Tibial artery (tissue), 4 donors: ENCODE results near the gene SARDH.
A peak's percentile ranks its signal among the peaks of the same experiment; 100 is the strongest.

Source experiments
- DNase-seq, 2 donors: peaks; one replicate each; pipeline ENCODE4 v3.0.0-alpha.2; 2019
- H3K27ac ChIP-seq, 2 donors: fragments of 200-600 bp; sonication (generic) in 1 of 2; 1 replicate in 1 of 2; 2 replicates in 1 of 2; pipeline ENCODE4 v1.5.1; 2018 to 2019; ENCODE audit warnings: mild to moderate bottlenecking in 1 of 2
- H3K27me3 ChIP-seq, 2 donors: fragments of 200-600 bp; sonication (generic) in 1 of 2; one replicate each; pipeline versions ENCODE4 v1.5.1 to v1.6.0; 2016 to 2019
- H3K36me3 ChIP-seq, 3 donors: fragments of 200-600 bp; sonication (generic) in 2 of 3; one replicate each; pipeline ENCODE4 v1.5.1; 2016 to 2019; ENCODE audit warnings: mild to moderate bottlenecking in 2 of 3
- H3K4me1 ChIP-seq, 4 donors: fragments of 200-600 bp; sonication (generic) in 2 of 4; 1 replicate in 3 of 4; 2 replicates in 1 of 4; pipeline ENCODE4 v1.5.1; 2016 to 2019
- H3K4me3 ChIP-seq, 2 donors: fragments of 200-600 bp; sonication (generic) in 1 of 2; 1 replicate in 1 of 2; 2 replicates in 1 of 2; pipeline ENCODE4 v1.5.1; 2018 to 2019; ENCODE audit warnings: mild to moderate bottlenecking in 2 of 2
- H3K9me3 ChIP-seq, 3 donors: fragments of 200-600 bp; sonication (generic) in 1 of 3; one replicate each; pipeline ENCODE4 v1.5.1; 2016 to 2019
- CTCF ChIP-seq, 2 experiments: fragments of 200-600 bp in 1 of 2; fragments of 450-650 bp in 1 of 2; IDR thresholded peaks; one replicate each; pipeline ENCODE4 v1.5.1; 2017 to 2019; ENCODE audit warnings: antibody characterized with exemption in 2 of 2, mild to moderate bottlenecking in 1 of 2, moderate library complexity in 1 of 2
- intact Hi-C: fragments of 100-400 bp; cut with DNase I; formaldehyde crosslinking; loops from one replicate; pipeline ENCODE4 v1.15.0; 2023; ENCODE audit warnings: low total_unique reads

The SARDH gene

GRCh38 chr9:133763272-133764183 lies 25.4 kb upstream of the SARDH start:
- H3K27me3 ChIP-seq = no peaks in the 10 kb centered on the region
- peaks cover 21 to 42% (median 32%) of the 10 kb centered on the region in 3 donors for H3K36me3 ChIP-seq
- no peak for TF ChIP-seq CTCF (IDR thresholded peaks at IDR 0.05)
- peak in 1 of 2 donors; percentile 46 for DNase-seq
- intact Hi-C loops = no loop called here
- no peak overlapping the region for H3K4me3 ChIP-seq
- no peaks in the 10 kb centered on the region for H3K4me1 ChIP-seq
- H3K27ac ChIP-seq = no peak overlapping the region
- peaks cover 5 to 18% (median 15%) of the 10 kb centered on the region in 3 donors for H3K9me3 ChIP-seq

- no peak overlapping the region for H3K4me3 ChIP-seq
- H3K4me1 ChIP-seq = no peaks in the 10 kb centered on the region
- peaks cover 5 to 10% (median 7%) of the 10 kb centered on the region in 3 donors for H3K9me3 ChIP-seq
- peaks cover 15 to 33% (median 23%) of the 10 kb centered on the region in 3 donors for H3K36me3 ChIP-seq
- H3K27me3 ChIP-seq = no peaks in the 10 kb centered on the region
- intact Hi-C loops = no loop called here
- H3K27ac ChIP-seq = no peak overlapping the region
- peak in 1 of 2 donors; percentile 48 for DNase-seq
- TF ChIP-seq CTCF (IDR thresholded peaks at IDR 0.05) = no peak
These were observed 24.5 kb upstream of the SARDH start for GRCh38 chr9:133762488-133763271.

- Histone ChIP-seq H3K9me3 (peaks cover 0 to under 1% (median 0%) of the 10 kb centered on the region in 3 donors), H3K36me3 (peaks cover 6 to 24% (median 14%) of the 10 kb centered on the region in 3 donors), H3K27me3 (no peaks in the 10 kb centered on the region), H3K4me1 (no peaks in the 10 kb centered on the region), H3K4me3 (no peak overlapping the region), H3K27ac (no peak overlapping the region)
- intact Hi-C loops = no loop called here
- TF ChIP-seq CTCF (IDR thresholded peaks at IDR 0.05) = no peak
- DNase-seq = peak in 1 of 2 donors; percentile 54
These were observed 23.6 kb upstream of the SARDH start for GRCh38 chr9:133761641-133762248.

- intact Hi-C loops = no loop called here
- Histone ChIP-seq H3K27ac (no peak overlapping the region), H3K36me3 (peaks cover 5 to 21% (median 13%) of the 10 kb centered on the region in 3 donors), H3K27me3 (no peaks in the 10 kb centered on the region), H3K4me3 (no peak overlapping the region), H3K9me3 (no peaks in the 10 kb centered on the region), H3K4me1 (no peaks in the 10 kb centered on the region)
- no peak for TF ChIP-seq CTCF (IDR thresholded peaks at IDR 0.05)
- peak in 1 of 2 donors; percentile 10 for DNase-seq
These were observed 22.6 kb upstream of the SARDH start for GRCh38 chr9:133760713-133761290.

- H3K27ac ChIP-seq = no peak overlapping the region
- peaks cover 0 to 5% of the 10 kb centered on the region in 2 donors for H3K27me3 ChIP-seq
- no peaks in the 10 kb centered on the region for H3K4me1 ChIP-seq
- no peak overlapping the region for H3K4me3 ChIP-seq
- H3K36me3 ChIP-seq = peaks cover 0 to 20% (median 13%) of the 10 kb centered on the region in 3 donors
- no peak for DNase-seq
- no peak for TF ChIP-seq CTCF (IDR thresholded peaks at IDR 0.05)
- H3K9me3 ChIP-seq = no peaks in the 10 kb centered on the region
- intact Hi-C loops = no loop called here
These were observed 21.8 kb upstream of the SARDH start for GRCh38 chr9:133759946-133760345.
